A549 (cell line): ENCODE data around the gene MAP3K7. TPM values are rescaled to one million over a fixed set of nuclear protein-coding genes. Genes with fewer than 3 reads are reported as not detected.

ENCODE experiments used
- ATAC-seq, 2 experiments: fragments of 200-7000 bp in 1 of 2; fragments of >200 bp in 1 of 2; cut with Nextera tagmentation in 1 of 2; cut with Tn5 transposase in 1 of 2; 3 replicates each; pipeline versions ENCODE4 v1.8.0 to v1.9.1; 2018 to 2020; ENCODE audit warnings: mild to moderate bottlenecking in 1 of 2, moderate library complexity in 1 of 2
- CTCF ChIA-PET: fragments of 300-600 bp; sonication (Branson Sonifier 250); formaldehyde crosslinking; extraction: SDS; loops from one replicate; lab custom pipeline; 2021; ENCODE audit warnings: antibody characterized with exemption, inconsistent platforms; lab: Yijun Ruan, JAX
- POLR2A ChIA-PET: fragments of 350-600 bp; formaldehyde crosslinking; extraction: SDS; loops from one replicate; lab custom pipeline; 2021; ENCODE audit warnings: antibody characterized with exemption, inconsistent platforms; lab: Yijun Ruan, JAX
- DNase-seq, 2 experiments: peaks; one replicate each; pipeline versions ENCODE4 v3.0.0 to v3.0.0-alpha.2; 2011 to 2016; ENCODE audit warnings: low read depth in 1 of 2, low spot score in 1 of 2
- FAIRE-seq: peaks from 2 replicates; lab custom pipeline; 2011; peaks lifted over from hg19 to GRCh38; lab: Jason Lieb, UNC
- H3K27ac ChIP-seq, 2 experiments: fragments of >200 bp; sonication (Bioruptor Twin); formaldehyde crosslinking; 3 replicates each; pipeline ENCODE4 v1.5.1; 2016 to 2017
- H3K4me1 ChIP-seq: fragments of >200 bp; sonication (Bioruptor Twin); formaldehyde crosslinking; 3 replicates; pipeline ENCODE4 v1.6.1; 2016
- H3K4me2 ChIP-seq: fragments of >200 bp; sonication (Bioruptor Twin); formaldehyde crosslinking; 3 replicates; pipeline ENCODE4 v1.6.1; 2016
- H3K4me3 ChIP-seq: fragments of >200 bp; sonication (Bioruptor Twin); formaldehyde crosslinking; 3 replicates; pipeline ENCODE4 v1.5.1; 2016
- H3K9me3 ChIP-seq: fragments of >200 bp; sonication (Bioruptor Twin); formaldehyde crosslinking; 3 replicates; pipeline ENCODE4 v1.6.1; 2016
- ATOH8 ChIP-seq: fragments of 250-450 bp; sonication (Bioruptor Pico); IDR thresholded peaks from 2 replicates; pipeline ENCODE4 v1.5.0; 2020; ENCODE audit warnings: low read depth, mild to moderate bottlenecking, moderate library complexity
- CBX2 ChIP-seq: fragments of 200-600 bp; sonication (generic); IDR thresholded peaks from 2 replicates; pipeline ENCODE4 v1.6.1; 2016; ENCODE audit warnings: low read depth, mild to moderate bottlenecking, borderline replicate concordance
- CTCF ChIP-seq: fragments of >200 bp; sonication (Bioruptor Twin); formaldehyde crosslinking; IDR thresholded peaks from 3 replicates; pipeline ENCODE4 v1.5.1; 2016
- EHMT2 ChIP-seq: fragments of 200-600 bp; sonication (generic); IDR thresholded peaks from 2 replicates; pipeline ENCODE4 v1.6.1; 2016; ENCODE audit warnings: antibody characterized with exemption, low read depth, mild to moderate bottlenecking, moderate library complexity
- FOXS1 ChIP-seq: fragments of 250-450 bp; sonication (Bioruptor Pico); IDR thresholded peaks from 2 replicates; pipeline ENCODE4 v1.5.0; 2020; ENCODE audit warnings: mild to moderate bottlenecking, moderate library complexity
- HMGXB4 ChIP-seq: fragments of 250-450 bp; sonication (Bioruptor Pico); IDR thresholded peaks from 2 replicates; pipeline ENCODE4 v1.5.0; 2021; ENCODE audit warnings: mild to moderate bottlenecking, moderate library complexity, borderline replicate concordance
- HOXB13 ChIP-seq: fragments of 250-450 bp; sonication (Bioruptor Pico); IDR thresholded peaks from 2 replicates; pipeline ENCODE4 v1.5.0; 2020; ENCODE audit warnings: low read depth, mild to moderate bottlenecking, moderate library complexity
- HOXB5 ChIP-seq: fragments of 250-450 bp; sonication (Bioruptor Pico); IDR thresholded peaks from 2 replicates; pipeline ENCODE4 v1.5.0; 2020; ENCODE audit warnings: mild to moderate bottlenecking, moderate library complexity
- JUN ChIP-seq, 2 experiments: fragments of >200 bp; sonication (Bioruptor Twin); formaldehyde crosslinking; IDR thresholded peaks; 2 replicates in 1 of 2; 3 replicates in 1 of 2; pipeline ENCODE4 v1.6.1; 2016 to 2017
- MYC ChIP-seq: IDR thresholded peaks from 2 replicates; pipeline ENCODE4 v1.6.1; 2012; ENCODE audit warnings: mild to moderate bottlenecking, inconsistent platforms, low read length, improper control_type of control experiment, borderline replicate concordance
- NR3C1 ChIP-seq: fragments of >200 bp; sonication (Bioruptor Twin); formaldehyde crosslinking; IDR thresholded peaks from 3 replicates; pipeline ENCODE4 v1.6.1; 2017
- POLR2AphosphoS2 ChIP-seq: conservative IDR thresholded peaks from 2 replicates; pipeline ENCODE4 v1.6.1; 2012; ENCODE audit warnings: low read length, improper control_type of control experiment, inconsistent platforms
- RAD21 ChIP-seq, 2 experiments: fragments of >200 bp in 1 of 2; sonication (Bioruptor Twin) in 1 of 2; formaldehyde crosslinking in 1 of 2; IDR thresholded peaks in 1 of 2; conservative IDR thresholded peaks in 1 of 2; 2 replicates in 1 of 2; 3 replicates in 1 of 2; pipeline ENCODE4 v1.6.1; 2012 to 2018; ENCODE audit warnings: inconsistent platforms in 1 of 2
- RARB ChIP-seq: fragments of 250-450 bp; sonication (Bioruptor Pico); IDR thresholded peaks from 2 replicates; pipeline ENCODE4 v1.8.0; 2021; ENCODE audit warnings: mild to moderate bottlenecking, moderate library complexity
- RCOR1 ChIP-seq: fragments of 150-350 bp; IDR thresholded peaks from 2 replicates; pipeline ENCODE4 v1.6.1; 2014; ENCODE audit warnings: antibody characterized with exemption, low read length, low read depth
- REST ChIP-seq: fragments of 200-600 bp; sonication (generic); IDR thresholded peaks from 2 replicates; pipeline ENCODE4 v1.6.1; 2016; ENCODE audit warnings: antibody characterized with exemption, mild to moderate bottlenecking, moderate library complexity
- SMC3 ChIP-seq: fragments of >200 bp; sonication (Bioruptor Twin); formaldehyde crosslinking; IDR thresholded peaks from 3 replicates; pipeline ENCODE4 v1.6.1; 2018; ENCODE audit warnings: inconsistent platforms
- SREBF2 ChIP-seq: fragments of 450-650 bp; IDR thresholded peaks from 2 replicates; pipeline ENCODE4 v1.6.1; 2014; ENCODE audit warnings: mild to moderate bottlenecking, moderate library complexity
- TFCP2L1 ChIP-seq: fragments of 250-450 bp; sonication (Bioruptor Pico); IDR thresholded peaks from 2 replicates; pipeline ENCODE4 v1.5.0; 2021; ENCODE audit warnings: mild to moderate bottlenecking
- USF2 ChIP-seq: fragments of 450-650 bp; IDR thresholded peaks from 2 replicates; pipeline ENCODE4 v1.6.1; 2014; ENCODE audit warnings: antibody characterized with exemption
- ZC3H11A ChIP-seq: fragments of 450-650 bp; IDR thresholded peaks from 2 replicates; pipeline ENCODE4 v1.6.1; 2014; ENCODE audit warnings: antibody characterized with exemption, mild to moderate bottlenecking
- ZFP36 ChIP-seq: fragments of 450-650 bp; IDR thresholded peaks from 2 replicates; pipeline ENCODE4 v1.6.1; 2014; ENCODE audit warnings: borderline replicate concordance; ENCODE audit not compliant: partially characterized antibody
- WGBS: methylation state at CpG from one replicate; pipeline ENCODE4 v1.1.6; 2017; ENCODE audit errors: missing lambda C conversion rate; 5-methylcytosine and 5-hydroxymethylcytosine counted together
- polyA plus RNA-seq, 4 experiments: library from polyadenylated mRNA; depleted of rRNA in 3 of 4; stranded (reverse); fragments of >200 nt; fragmentation: RNase III in 1 of 4; extraction: RNeasy Plus Mini Kit Qiagen cat#74134 plus additional on column Dnase treatment in 1 of 4; gene quantifications; 2 replicates in 3 of 4; 3 replicates in 1 of 4; pipeline ENCODE4 v1.2.3, GENCODE V29; 2011 to 2017

MAP3K7 gene
- polyA plus RNA-seq, 2 of the 4 experiments (the other 2 are of a cell fraction): 13.7 to 32.0 TPM

GRCh38 chr6:90494067-90494780 lies 92.6 kb downstream of the MAP3K7 start (continued):
- TF ChIP-seq ATOH8 (CRISPR knock-in tag): no peak
- TF ChIP-seq, all 56 proteins: peak for 0

- ChIA-PET CTCF (interaction anchor here (1.7 kb wide), 1 partner anchor 14 kb away, joined by 7 read pairs; no protein-coding TSS in a partner anchor), POLR2A (no interaction called here)
- Histone ChIP-seq H3K9me3 (no peaks in the 10 kb centered on the region), H3K4me3 (no peak overlapping the region), H3K4me1 (no peaks in the 10 kb centered on the region), H3K4me2 (no peak overlapping the region), H3K27ac (no peak overlapping the region)
- no peak for TF ChIP-seq FOXS1
- ATAC-seq (no peak), FAIRE-seq (no peak), DNase-seq (no peak)
- WGBS: 36% methylated on average over 2 of the region's 2 CpGs
Observed at GRCh38 chr6:90493332-90493731, 93.5 kb downstream of the MAP3K7 start.

- H3K4me3 ChIP-seq: no peak overlapping the region
- no peak overlapping the region for H3K4me2 ChIP-seq
- POLR2A ChIA-PET: no interaction called here
- FAIRE-seq (no peak), DNase-seq (no peak)
- H3K4me1 ChIP-seq: no peaks in the 10 kb centered on the region
- H3K9me3 ChIP-seq: no peaks in the 10 kb centered on the region
- TF ChIP-seq SMC3 (no peak), EHMT2 (no peak), CTCF (no peak), ZFP36 (no peak), MYC (no peak), SREBF2 (no peak), HMGXB4 (CRISPR knock-in tag) (no peak), TFCP2L1 (CRISPR knock-in tag) (no peak), JUN (IDR thresholded peaks at IDR 0.05) (no peak), POLR2AphosphoS2 (no peak), RCOR1 (no peak), USF2 (no peak), HOXB13 (no peak), HOXB5 (CRISPR knock-in tag) (no peak), RARB (CRISPR knock-in tag) (no peak), ZC3H11A (no peak), REST (no peak), NR3C1 (no peak), CBX2 (no peak), RAD21 (conservative IDR thresholded peaks at IDR 0.05 in 1 of 2, IDR thresholded peaks at IDR 0.05 in 1 of 2) (no peak)
- TF ChIP-seq, all 56 proteins: peak for 0
- ATAC-seq: no peak
- CTCF ChIA-PET: interaction anchor here (1.2 to 1.7 kb wide), 2 partner anchors 14 to 552 kb away, joined by 3 to 7 read pairs; no protein-coding TSS in a partner anchor
- no peak overlapping the region for H3K27ac ChIP-seq
- 72% methylated on average over 5 of the region's 6 CpGs for WGBS
Observed at GRCh38 chr6:90492798-90493197, 94.1 kb downstream of the MAP3K7 start.
